Pons (tissue), 1 donor: ENCODE data around the gene MLH1.

Experiments used
- DNase-seq: peaks from one replicate; pipeline ENCODE4 v3.0.0-alpha.2; 2016; ENCODE audit warnings: low spot score

MLH1 gene

GRCh38 chr3:36981006-36981405 lies 12.3 kb upstream of the MLH1 start:
- no peak for DNase-seq

- no peak for DNase-seq
Measured at GRCh38 chr3:36988356-36988755, 5.0 kb upstream of the MLH1 start.

GRCh38 chr3:36989005-36989404 lies 4.3 kb upstream of the MLH1 start:
- DNase-seq = no peak

- DNase-seq = no peak
Measured at GRCh38 chr3:36989568-36989967, 3.8 kb upstream of the MLH1 start.

GRCh38 chr3:36991147-36991546 lies 2.2 kb upstream of the MLH1 start:
- DNase-seq = no peak

- DNase-seq = peak; percentile 54
Measured at GRCh38 chr3:36991923-36992805, 1.2 kb upstream of the MLH1 start.

GRCh38 chr3:36992806-36993325 lies 452 bp upstream of the MLH1 start, which contains the start of gene EPM2AIP1:
Gene EPM2AIP1 (minus strand): TSS chr3:36993131. CDS start chr3:36993077, 54 bp downstream.
- DNase-seq = no peak

- DNase-seq = no peak
Measured at GRCh38 chr3:37014620-37015019, 21.3 kb downstream of the MLH1 start.

- DNase-seq = peak; percentile 10
Measured at GRCh38 chr3:37015642-37016041, 22.3 kb downstream of the MLH1 start.

GRCh38 chr3:37016903-37017302 lies 23.6 kb downstream of the MLH1 start:
- DNase-seq = no peak

- DNase-seq = no peak
Measured at GRCh38 chr3:37017683-37018082, 24.4 kb downstream of the MLH1 start.

- no peak for DNase-seq
Measured at GRCh38 chr3:37024092-37024491, 30.8 kb downstream of the MLH1 start.

GRCh38 chr3:37024820-37025405 lies 31.6 kb downstream of the MLH1 start:
- peak; percentile 53 for DNase-seq

- DNase-seq = no peak
Measured at GRCh38 chr3:37025561-37026335, 32.4 kb downstream of the MLH1 start.

- DNase-seq = no peak
Measured at GRCh38 chr3:37026851-37027250, 33.5 kb downstream of the MLH1 start.

- DNase-seq = no peak
Measured at GRCh38 chr3:37028329-37028728, 35.0 kb downstream of the MLH1 start.

- no peak for DNase-seq
Measured at GRCh38 chr3:37029111-37029510, 35.8 kb downstream of the MLH1 start.

GRCh38 chr3:37029516-37030163 lies 36.3 kb downstream of the MLH1 start:
- no peak for DNase-seq

GRCh38 chr3:37030588-37030987 lies 37.3 kb downstream of the MLH1 start:
- DNase-seq = no peak

GRCh38 chr3:37031096-37031682 lies 37.9 kb downstream of the MLH1 start:
- no peak for DNase-seq

- no peak for DNase-seq
Measured at GRCh38 chr3:37032961-37033360, 39.6 kb downstream of the MLH1 start.

GRCh38 chr3:37037352-37037751 lies 44.0 kb downstream of the MLH1 start:
- DNase-seq = no peak
